ENCODE data around the gene SRP54.
A peak's percentile ranks its signal among the peaks of the same experiment; 100 is the strongest.

SRP54 gene

DNA sequence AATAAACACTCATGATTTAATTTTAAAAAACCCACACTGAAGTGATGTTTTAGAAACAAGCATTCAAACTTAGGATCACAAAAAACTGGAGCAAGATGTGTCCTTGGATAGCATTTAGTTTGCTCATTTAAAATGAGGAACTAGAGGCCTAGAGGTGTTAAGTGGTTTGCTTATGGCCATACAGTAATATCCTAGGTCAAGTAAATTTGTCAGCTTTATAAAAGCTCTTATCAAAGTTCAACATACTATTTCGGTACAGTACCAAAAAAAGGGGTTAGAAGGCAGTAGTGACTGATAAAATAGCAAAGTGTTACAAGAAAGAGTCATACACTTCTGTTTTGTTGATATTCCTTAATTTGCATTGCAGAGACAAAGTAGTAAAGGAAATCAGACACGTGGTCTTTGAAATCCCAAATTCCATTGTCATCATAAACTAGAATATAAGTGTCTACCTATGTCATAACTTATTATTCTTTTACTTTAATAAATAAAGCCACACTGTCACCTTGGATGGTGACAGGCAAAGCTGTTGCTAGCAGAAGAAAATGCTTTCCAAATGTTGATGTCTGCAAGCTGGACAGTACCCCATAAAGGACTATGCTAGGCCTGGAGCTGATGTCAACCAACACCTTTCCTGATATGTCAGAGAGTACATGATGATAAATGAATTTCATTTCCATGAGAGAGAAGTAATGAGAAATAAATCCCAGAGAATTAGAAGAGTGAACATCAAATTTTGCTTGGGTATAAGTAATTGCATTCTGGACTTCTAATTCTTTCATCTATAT lies 17.6 kb upstream of the SRP54 start:
- no peaks in the 10 kb centered on the region for H3K27me3 Mint-ChIP-seq (ENCODE audit: low read depth, poor library complexity)
- no peak overlapping the region for H3K27ac Mint-ChIP-seq
- peaks cover 43% of the 10 kb centered on the region for H3K36me3 Mint-ChIP-seq (ENCODE audit: low read depth)
- H3K4me3 Mint-ChIP-seq: no peak overlapping the region
- TF ChIP-seq, protein P1, sequence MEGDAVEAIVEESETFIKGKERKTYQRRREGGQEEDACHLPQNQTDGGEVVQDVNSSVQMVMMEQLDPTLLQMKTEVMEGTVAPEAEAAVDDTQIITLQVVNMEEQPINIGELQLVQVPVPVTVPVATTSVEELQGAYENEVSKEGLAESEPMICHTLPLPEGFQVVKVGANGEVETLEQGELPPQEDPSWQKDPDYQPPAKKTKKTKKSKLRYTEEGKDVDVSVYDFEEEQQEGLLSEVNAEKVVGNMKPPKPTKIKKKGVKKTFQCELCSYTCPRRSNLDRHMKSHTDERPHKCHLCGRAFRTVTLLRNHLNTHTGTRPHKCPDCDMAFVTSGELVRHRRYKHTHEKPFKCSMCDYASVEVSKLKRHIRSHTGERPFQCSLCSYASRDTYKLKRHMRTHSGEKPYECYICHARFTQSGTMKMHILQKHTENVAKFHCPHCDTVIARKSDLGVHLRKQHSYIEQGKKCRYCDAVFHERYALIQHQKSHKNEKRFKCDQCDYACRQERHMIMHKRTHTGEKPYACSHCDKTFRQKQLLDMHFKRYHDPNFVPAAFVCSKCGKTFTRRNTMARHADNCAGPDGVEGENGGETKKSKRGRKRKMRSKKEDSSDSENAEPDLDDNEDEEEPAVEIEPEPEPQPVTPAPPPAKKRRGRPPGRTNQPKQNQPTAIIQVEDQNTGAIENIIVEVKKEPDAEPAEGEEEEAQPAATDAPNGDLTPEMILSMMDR (IDR thresholded peaks at IDR 0.05): no peak
- H3K4me1 Mint-ChIP-seq: no peaks in the 10 kb centered on the region
- DNase-seq: no peak
- H3K9me3 Mint-ChIP-seq: no peaks in the 10 kb centered on the region

DNA sequence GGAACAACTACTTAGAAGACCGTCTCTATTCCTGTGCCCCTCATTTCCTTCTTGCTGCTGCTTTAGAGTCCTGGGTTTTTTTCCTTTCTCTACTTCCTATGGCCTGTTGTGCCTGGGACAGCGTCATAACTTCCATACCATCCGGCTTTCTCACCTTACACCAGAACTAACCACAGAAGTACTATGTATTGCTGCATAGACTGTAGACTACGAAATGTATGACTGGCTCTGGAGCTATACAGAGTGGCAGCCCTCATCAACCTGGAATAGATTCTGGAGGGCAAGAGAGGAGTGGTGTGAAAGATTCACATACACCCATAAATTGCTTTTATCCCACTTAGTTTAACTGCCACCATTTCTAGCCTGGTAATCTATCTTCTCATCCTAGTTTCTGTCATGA lies 16.9 kb upstream of the SRP54 start:
- H3K27me3 Mint-ChIP-seq (ENCODE audit: low read depth, poor library complexity): no peaks in the 10 kb centered on the region
- TF ChIP-seq, protein P1 (IDR thresholded peaks at IDR 0.05): no peak
- H3K9me3 Mint-ChIP-seq: no peaks in the 10 kb centered on the region
- H3K27ac Mint-ChIP-seq: peak overlapping the region; percentile 38
- H3K4me1 Mint-ChIP-seq: no peaks in the 10 kb centered on the region
- DNase-seq: no peak
- H3K4me3 Mint-ChIP-seq: no peak overlapping the region
- peaks cover 42% of the 10 kb centered on the region for H3K36me3 Mint-ChIP-seq (ENCODE audit: low read depth)

DNA sequence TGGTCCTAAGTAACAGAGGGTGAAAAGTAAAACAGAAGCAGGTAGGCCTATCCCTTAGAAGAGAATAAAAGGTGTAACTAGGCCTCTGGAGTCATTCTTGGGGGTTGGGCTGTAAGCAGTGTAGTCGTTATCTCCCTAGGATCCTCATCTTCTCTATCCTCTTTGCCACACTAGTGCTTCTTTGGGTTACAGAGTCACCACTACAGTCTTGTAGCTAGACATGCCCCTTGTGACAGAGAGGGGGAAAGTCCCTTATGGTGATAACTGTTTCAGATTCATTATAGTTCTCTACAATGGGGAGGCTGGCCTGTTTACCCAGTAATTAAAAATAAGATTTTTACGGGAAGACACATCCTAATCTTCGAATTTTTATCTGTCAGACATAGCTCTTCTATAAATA lies 16.4 kb upstream of the SRP54 start:
- DNase-seq: no peak
- no peaks in the 10 kb centered on the region for H3K27me3 Mint-ChIP-seq (ENCODE audit: low read depth, poor library complexity)
- peaks cover 45% of the 10 kb centered on the region for H3K36me3 Mint-ChIP-seq (ENCODE audit: low read depth)
- TF ChIP-seq, protein P1 (IDR thresholded peaks at IDR 0.05): no peak
- no peak overlapping the region for H3K4me3 Mint-ChIP-seq
- no peaks in the 10 kb centered on the region for H3K4me1 Mint-ChIP-seq
- H3K9me3 Mint-ChIP-seq: no peaks in the 10 kb centered on the region
- peak overlapping the region; percentile 41 for H3K27ac Mint-ChIP-seq

DNA sequence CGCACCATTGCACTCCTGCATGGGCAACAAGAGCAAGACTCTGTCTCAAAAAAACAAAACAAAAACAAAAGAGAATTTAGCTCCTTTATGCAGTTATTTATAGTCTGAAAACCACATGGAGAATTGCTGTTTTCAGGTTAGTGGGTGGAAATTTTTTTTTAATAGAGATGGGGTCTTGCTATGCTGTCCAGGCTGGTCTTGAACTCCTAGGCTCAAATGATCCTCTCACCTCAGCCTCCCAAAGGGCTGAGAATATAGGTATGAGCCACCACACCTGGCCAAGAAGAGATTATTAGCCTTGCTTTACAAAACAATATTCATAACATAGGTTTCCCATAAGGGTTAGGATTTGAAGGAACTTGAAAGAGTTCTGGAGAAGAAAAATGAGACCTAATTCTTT lies 12.1 kb upstream of the SRP54 start:
- DNase-seq: no peak
- peaks cover 36% of the 10 kb centered on the region for H3K36me3 Mint-ChIP-seq (ENCODE audit: low read depth)
- no peak overlapping the region for H3K27ac Mint-ChIP-seq
- no peaks in the 10 kb centered on the region for H3K27me3 Mint-ChIP-seq (ENCODE audit: low read depth, poor library complexity)
- H3K4me3 Mint-ChIP-seq: no peak overlapping the region
- TF ChIP-seq, protein P1 (IDR thresholded peaks at IDR 0.05): no peak
- H3K4me1 Mint-ChIP-seq: no peaks in the 10 kb centered on the region
- no peaks in the 10 kb centered on the region for H3K9me3 Mint-ChIP-seq

DNA sequence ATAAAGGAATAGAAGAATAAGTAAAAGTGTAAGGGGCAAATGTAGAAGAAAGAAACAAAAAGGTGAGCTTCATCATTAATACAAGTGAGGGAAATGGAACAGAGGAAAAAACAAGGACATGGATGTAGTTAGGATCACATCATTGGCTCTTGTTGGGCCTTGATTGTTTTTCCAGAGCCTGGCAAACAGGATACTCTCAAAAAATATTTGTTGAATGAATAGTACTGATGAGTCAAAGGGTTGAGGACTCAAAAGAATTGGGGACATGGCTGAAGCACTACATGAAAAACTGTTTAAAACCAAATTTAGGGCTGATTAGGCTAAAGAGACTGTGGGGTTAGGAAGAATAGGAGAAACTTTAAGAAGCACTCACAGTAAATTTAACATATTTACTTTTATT lies 11.4 kb upstream of the SRP54 start:
- H3K9me3 Mint-ChIP-seq: no peaks in the 10 kb centered on the region
- TF ChIP-seq, protein P1 (IDR thresholded peaks at IDR 0.05): no peak
- peaks cover 32% of the 10 kb centered on the region for H3K36me3 Mint-ChIP-seq (ENCODE audit: low read depth)
- no peaks in the 10 kb centered on the region for H3K4me1 Mint-ChIP-seq
- H3K4me3 Mint-ChIP-seq: no peak overlapping the region
- peak overlapping the region; percentile 57 for H3K27ac Mint-ChIP-seq
- no peaks in the 10 kb centered on the region for H3K27me3 Mint-ChIP-seq (ENCODE audit: low read depth, poor library complexity)
- no peak for DNase-seq

DNA sequence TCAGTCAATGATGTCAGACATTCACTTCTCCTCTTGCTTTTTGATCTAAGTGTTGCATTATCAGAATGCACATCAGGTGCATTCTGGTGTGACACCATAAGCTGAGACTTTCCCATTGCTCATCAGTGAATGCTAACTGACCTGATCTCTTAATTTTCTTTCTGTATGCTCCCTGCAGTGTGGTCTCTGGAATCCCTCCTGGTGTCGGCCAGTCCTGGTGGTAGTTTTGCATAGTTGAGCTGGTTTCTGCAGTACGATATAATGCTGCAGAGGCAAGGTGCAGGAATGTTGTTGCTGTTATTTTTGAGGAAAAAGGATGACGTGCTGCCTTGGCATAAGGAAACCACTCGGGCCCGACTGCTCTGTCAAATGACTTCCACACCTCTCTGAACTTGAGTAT lies 11.0 kb upstream of the SRP54 start:
- Mint-ChIP-seq H3K4me1 (no peaks in the 10 kb centered on the region), H3K9me3 (no peaks in the 10 kb centered on the region), H3K27me3 (ENCODE audit: low read depth, poor library complexity) (no peaks in the 10 kb centered on the region), H3K27ac (no peak overlapping the region), H3K36me3 (ENCODE audit: low read depth) (peaks cover 35% of the 10 kb centered on the region), H3K4me3 (no peak overlapping the region)
- TF ChIP-seq, protein P1 (IDR thresholded peaks at IDR 0.05): no peak
- DNase-seq: no peak

Measured in nephron progenitor cell (in vitro differentiated cells).